NCI-H82 treated with DMSO at 0.1 percent for 48 hours (cell line): ENCODE measurements around the gene LRRC51.
A peak's percentile ranks its signal among the peaks of the same experiment; 100 is the strongest.

Experiments used
- DNase-seq: peaks from one replicate; lab custom pipeline; 2025; ENCODE audit not compliant: unreplicated experiment; lab: John Stamatoyannopoulos, UW

LRRC51 gene

DNA sequence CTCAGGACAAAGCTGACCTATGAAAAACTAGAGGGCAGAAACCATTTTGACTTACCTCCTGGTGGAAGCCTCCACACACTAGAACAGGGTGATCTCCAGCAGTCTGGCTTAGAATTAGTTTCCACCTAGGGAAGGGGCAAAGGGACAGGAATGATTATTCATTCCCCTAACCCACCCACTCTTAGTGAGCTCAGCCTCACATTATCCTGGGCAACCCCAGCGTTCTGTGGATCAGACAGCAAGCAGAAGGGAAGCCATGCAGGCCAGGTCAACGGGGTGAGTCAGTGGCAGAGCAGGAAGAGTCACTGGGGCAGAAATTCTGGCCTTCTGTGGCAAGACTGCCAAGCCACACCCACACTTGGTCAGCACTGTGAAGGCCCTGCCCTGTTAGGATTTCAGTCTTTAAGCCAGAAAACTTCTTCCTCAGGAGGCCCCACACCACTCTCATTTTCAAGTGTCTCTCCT lies 10.8 kb upstream of the LRRC51 start:
- DNase-seq: no peak

DNA sequence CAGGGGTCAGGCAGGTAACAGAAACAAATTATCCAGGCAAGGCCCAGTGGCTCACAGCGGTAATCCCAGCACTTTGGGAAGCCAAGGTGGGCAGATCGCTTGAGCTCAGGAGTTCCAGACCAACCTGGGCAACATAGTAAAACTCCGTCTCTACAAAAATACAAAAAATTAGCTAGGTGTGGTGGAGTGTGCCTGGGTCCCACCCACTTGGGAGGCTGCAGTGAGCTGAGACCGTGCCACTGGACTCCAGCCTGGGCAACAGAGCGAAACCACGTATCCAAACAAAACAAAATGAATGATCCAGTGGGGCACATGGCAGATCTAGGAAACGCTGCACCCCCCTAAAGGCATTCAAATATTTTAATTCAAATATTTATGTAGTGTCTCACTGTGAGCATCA lies 10.2 kb upstream of the LRRC51 start:
- DNase-seq: no peak

DNA sequence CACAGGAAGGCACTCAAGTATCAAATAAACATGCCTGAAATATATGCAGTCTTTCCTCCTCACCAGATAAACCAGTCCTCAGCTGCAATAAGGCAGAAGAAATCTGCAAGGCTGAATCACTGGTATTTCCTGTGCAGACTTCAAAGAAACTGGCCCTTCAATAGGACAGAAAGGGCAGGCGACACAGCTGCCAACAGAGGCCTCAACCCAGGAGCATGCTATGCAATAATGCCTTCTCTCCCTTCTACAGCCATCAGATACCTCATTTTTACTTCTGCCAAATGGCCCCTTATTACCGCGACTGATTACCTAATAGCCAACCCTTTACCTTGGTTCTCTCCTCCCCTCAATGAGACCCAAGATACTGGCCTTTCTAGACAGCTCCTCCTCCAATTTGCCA lies 8.3 kb upstream of the LRRC51 start:
- no peak for DNase-seq

- no peak for DNase-seq
These were observed 5.5 kb upstream of the LRRC51 start for GRCh38 chr11:72075109-72075508.

DNA sequence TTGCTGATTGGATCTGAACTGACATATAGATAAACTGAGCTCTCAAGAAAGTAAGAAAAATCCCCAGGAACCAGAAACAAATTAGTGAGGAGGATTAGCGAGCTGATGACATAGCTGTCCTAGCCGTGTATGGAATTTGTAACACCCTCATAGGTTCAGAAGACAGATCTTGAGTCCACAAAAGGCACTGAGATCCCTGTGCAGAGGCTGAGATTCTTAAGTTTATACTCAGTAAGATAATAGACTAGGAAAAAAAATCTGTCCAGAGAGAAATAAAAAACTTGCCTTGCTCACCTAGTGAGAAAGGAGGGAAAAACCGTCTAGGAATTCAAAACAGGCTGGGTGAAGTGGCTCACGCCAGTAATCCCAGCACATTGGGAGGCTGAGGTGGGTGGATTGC lies 4.9 kb upstream of the LRRC51 start:
- no peak for DNase-seq

DNA sequence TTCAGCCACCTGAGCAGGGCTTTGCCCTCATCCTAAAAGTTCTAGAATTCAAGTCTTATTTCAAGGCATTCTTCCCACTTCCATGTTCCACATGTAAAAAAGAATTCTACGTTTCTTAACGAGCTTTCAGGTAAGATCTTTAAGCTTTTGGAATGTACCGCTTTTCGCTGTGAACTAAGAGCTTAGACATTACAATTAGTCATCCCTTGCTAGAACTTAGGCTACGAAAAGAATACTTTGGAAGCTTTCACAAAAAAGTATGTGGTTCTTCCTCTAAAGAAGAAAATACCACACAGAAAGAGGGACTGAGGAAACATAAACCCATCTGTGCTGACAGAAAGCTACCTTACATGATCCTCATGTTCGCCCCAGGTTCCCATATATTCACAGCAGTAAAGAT lies 2.2 kb upstream of the LRRC51 start:
- no peak for DNase-seq

- DNase-seq: peak; percentile 73
These were observed 778 bp upstream of the LRRC51 start for GRCh38 chr11:72079819-72080325.

GRCh38 chr11:72081184-72081644 lies 564 bp downstream of the LRRC51 start:
- DNase-seq: no peak

GRCh38 chr11:72081821-72082453 lies 1.3 kb downstream of the LRRC51 start:
- no peak for DNase-seq

DNA sequence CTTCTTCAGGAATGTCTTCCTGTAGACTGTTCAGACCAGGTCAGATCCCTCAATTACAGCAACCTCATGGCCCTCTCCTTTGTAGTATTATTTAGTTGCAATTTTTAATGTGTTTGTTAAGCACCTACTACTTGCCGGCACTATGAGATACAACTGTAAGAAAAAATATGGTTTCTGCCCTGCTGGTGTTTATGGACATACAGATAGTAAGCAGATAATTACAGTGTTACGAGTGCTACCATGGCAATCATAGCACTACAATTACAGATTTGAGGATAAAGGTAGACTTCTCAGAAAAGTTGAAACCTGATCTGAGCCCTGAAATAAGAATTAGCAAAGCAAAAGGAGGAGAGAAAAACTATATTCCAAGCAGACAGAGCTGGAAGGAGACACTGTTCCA lies 2.8 kb downstream of the LRRC51 start:
- DNase-seq: no peak

DNA sequence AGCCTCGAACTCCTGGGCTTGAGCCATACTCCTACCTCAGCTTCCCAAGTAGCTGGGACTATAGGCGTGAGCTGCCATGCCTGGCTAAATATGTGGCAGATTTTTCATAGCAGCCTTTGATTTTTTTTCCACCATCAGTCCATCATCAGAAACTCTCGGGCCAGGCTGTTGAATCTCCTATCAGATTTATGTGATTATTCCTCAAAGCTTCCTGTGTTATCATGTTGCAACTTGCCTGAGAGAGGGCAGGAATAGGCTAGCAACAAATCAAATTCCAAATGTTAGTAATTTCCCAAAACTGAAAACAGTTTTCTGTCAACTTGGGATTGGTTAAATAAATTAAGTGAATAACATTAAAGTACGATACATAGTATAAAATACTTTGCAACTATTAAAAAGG lies 3.4 kb downstream of the LRRC51 start:
- no peak for DNase-seq

- DNase-seq: peak; percentile 8
These were observed 4.3 kb downstream of the LRRC51 start for GRCh38 chr11:72084965-72085364.

- peak; percentile 3 for DNase-seq
These were observed 5.1 kb downstream of the LRRC51 start for GRCh38 chr11:72085621-72086351.

- DNase-seq: no peak
These were observed 7.6 kb downstream of the LRRC51 start for GRCh38 chr11:72088076-72088808.

DNA sequence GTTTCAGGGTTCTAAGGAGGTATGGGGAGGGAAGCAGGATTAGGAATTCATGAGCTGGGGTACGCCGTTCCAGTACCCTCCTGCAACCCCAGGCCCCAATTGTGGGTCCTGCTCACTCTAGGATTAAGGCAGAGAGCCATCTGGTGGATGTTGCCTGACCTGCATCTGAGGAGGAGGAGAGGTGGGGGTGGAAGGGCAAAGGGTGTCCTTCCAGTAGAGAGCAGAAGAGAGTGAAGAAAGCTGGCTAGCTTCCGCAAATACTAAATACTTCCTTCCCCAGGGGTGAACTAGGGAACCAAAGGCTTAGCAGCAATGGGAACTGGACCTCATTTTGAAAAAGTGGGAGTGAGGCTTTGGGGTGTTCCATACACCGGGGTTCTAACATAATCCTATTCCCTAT lies 10.6 kb downstream of the LRRC51 start:
- DNase-seq: peak; percentile 14

DNA sequence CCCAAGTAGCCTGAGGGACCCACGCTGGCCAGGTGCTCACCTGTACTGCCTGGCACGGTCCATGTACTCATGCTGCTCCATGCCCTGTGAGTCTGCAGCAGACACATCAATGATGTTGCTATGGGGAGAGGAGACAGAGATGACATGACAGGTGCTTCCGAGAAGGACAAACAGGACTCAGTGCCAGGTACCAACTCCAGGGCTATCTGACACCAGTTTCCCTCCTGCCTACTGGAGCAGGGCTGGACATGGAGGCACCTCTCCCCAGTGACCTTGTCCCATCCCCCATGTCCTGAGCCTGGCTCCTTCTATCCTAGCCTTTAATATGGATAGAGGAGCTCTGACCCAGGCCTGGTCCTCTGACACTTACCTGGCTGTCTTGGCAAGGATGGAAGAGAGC lies 18.1 kb downstream of the LRRC51 start:
- DNase-seq: no peak

GRCh38 chr11:72100009-72100408 lies 19.4 kb downstream of the LRRC51 start:
- DNase-seq: no peak

GRCh38 chr11:72100462-72100861 lies 19.8 kb downstream of the LRRC51 start:
- no peak for DNase-seq

GRCh38 chr11:72102162-72102561 lies 21.5 kb downstream of the LRRC51 start:
- no peak for DNase-seq

DNA sequence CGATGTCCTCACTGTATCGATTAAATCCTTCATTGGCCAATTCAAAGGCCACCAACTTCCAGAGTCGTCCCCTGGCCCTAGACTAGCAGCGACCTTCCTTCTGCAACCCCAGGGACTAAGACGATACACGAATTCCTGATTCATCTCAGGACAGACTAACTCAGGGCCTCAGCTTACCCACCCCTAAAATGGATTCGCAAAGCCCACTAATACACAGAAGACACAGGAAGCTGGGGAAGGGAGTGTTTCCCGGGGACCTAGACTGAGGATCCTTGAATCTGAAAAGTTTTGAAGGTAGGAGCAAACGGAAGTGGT lies 21.9 kb downstream of the LRRC51 start:
- DNase-seq: no peak

- DNase-seq: peak; percentile 89
These were observed 22.5 kb downstream of the LRRC51 start, which contains the start of gene LAMTOR1 for GRCh38 chr11:72102946-72103753. LAMTOR1 (minus strand) TSS chr11:72103297; CDS start chr11:72103224, 73 bp downstream.
